K562 (cell line): Measurements from ENCODE around the gene ASPHD1. TPM values are rescaled to one million over a fixed set of nuclear protein-coding genes. Genes with fewer than 3 reads are reported as not detected.
A peak's percentile ranks its signal among the peaks of the same experiment; 100 is the strongest.

Experiments
- ARID2 ChIP-seq: fragments of 450-650 bp; IDR thresholded peaks from 2 replicates; pipeline ENCODE4 v1.6.1; 2017; ENCODE audit warnings: antibody characterized with exemption, mild to moderate bottlenecking
- ASH1L ChIP-seq: fragments of 450-650 bp; IDR thresholded peaks from 2 replicates; pipeline ENCODE4 v1.6.1; 2018; ENCODE audit warnings: borderline replicate concordance, mild to moderate bottlenecking, low read depth; ENCODE audit not compliant: partially characterized antibody
- DPF2 ChIP-seq: fragments of 450-650 bp; IDR thresholded peaks from 2 replicates; pipeline ENCODE4 v1.6.1; 2016
- ELF4 ChIP-seq: fragments of 450-650 bp; formaldehyde crosslinking; IDR thresholded peaks from 2 replicates; pipeline ENCODE4 v1.4.0; 2022; ENCODE audit warnings: missing genetic modification characterization
- FOXJ2 ChIP-seq: fragments of 200-800 bp; sonication (Bioruptor generic); IDR thresholded peaks from 2 replicates; pipeline ENCODE4 v1.6.1; 2016; ENCODE audit warnings: missing genetic modification characterization, missing compliant biosample characterization
- GABPB1 ChIP-seq: sonication (generic); formaldehyde crosslinking; IDR thresholded peaks from 2 replicates; pipeline ENCODE4 v1.8.0; 2022; ENCODE audit warnings: mild to moderate bottlenecking, missing genetic modification reagents
- GTF2F1 ChIP-seq: IDR thresholded peaks from 2 replicates; pipeline ENCODE4 v1.6.1; 2011; ENCODE audit warnings: low read depth, low read length, improper control_type of control experiment
- KHSRP ChIP-seq: fragments of 450-650 bp; IDR thresholded peaks from 2 replicates; pipeline ENCODE4 v1.6.1; 2017
- MLLT1 ChIP-seq, 2 experiments: fragments of 450-650 bp; IDR thresholded peaks; 2 replicates each; pipeline ENCODE4 v1.6.1; 2016
- NFE2 ChIP-seq: IDR thresholded peaks from 2 replicates; pipeline ENCODE4 v1.6.1; 2014; ENCODE audit warnings: antibody characterized with exemption, low read depth
- NFIX ChIP-seq: fragments of 250-450 bp; sonication (Bioruptor Pico); IDR thresholded peaks from 2 replicates; pipeline ENCODE4 v1.4.0; 2020; ENCODE audit warnings: low read depth, mild to moderate bottlenecking, moderate library complexity
- NR2C2 ChIP-seq, 2 experiments: fragments of 200-800 bp in 1 of 2; sonication (Bioruptor generic) in 1 of 2; sonication (generic) in 1 of 2; formaldehyde crosslinking in 1 of 2; IDR thresholded peaks; 2 replicates each; pipeline versions ENCODE4 v1.6.1 to v1.8.0; 2016 to 2022; ENCODE audit warnings: mild to moderate bottlenecking in 1 of 2, missing compliant biosample characterization in 1 of 2, missing genetic modification characterization in 1 of 2, missing genetic modification reagents in 1 of 2
- OTX1 ChIP-seq: fragments of 450-650 bp; formaldehyde crosslinking; IDR thresholded peaks from 2 replicates; pipeline ENCODE4 v1.4.0; 2022; ENCODE audit warnings: mild to moderate bottlenecking
- PRMT5 ChIP-seq: sonication (generic); formaldehyde crosslinking; IDR thresholded peaks from 2 replicates; pipeline ENCODE4 v1.5.0; 2020; ENCODE audit warnings: missing genetic modification reagents
- SP1 ChIP-seq: sonication (generic); formaldehyde crosslinking; IDR thresholded peaks from 2 replicates; pipeline ENCODE4 v1.8.1; 2022; ENCODE audit warnings: mild to moderate bottlenecking, missing genetic modification reagents
- TAF7 ChIP-seq: fragments of 450-650 bp; IDR thresholded peaks from 2 replicates; pipeline ENCODE4 v1.6.1; 2016; ENCODE audit warnings: missing genetic modification characterization, missing compliant biosample characterization
- TFAM ChIP-seq: fragments of 250-450 bp; sonication (Bioruptor Pico); conservative IDR thresholded peaks from 2 replicates; pipeline ENCODE4 v1.5.0; 2021; ENCODE audit warnings: mild to moderate bottlenecking, moderate library complexity
- THRB ChIP-seq: fragments of 450-650 bp; formaldehyde crosslinking; conservative IDR thresholded peaks from 2 replicates; pipeline ENCODE4 v1.4.0; 2022; ENCODE audit warnings: mild to moderate bottlenecking, missing genetic modification characterization
- ZNF263 ChIP-seq: sonication (generic); formaldehyde crosslinking; IDR thresholded peaks from 2 replicates; pipeline ENCODE4 v1.8.0; 2022; ENCODE audit warnings: mild to moderate bottlenecking, missing genetic modification reagents, borderline replicate concordance
- ZNF282 ChIP-seq: sonication (generic); formaldehyde crosslinking; IDR thresholded peaks from 2 replicates; pipeline ENCODE4 v1.8.1; 2023; ENCODE audit warnings: missing genetic modification reagents
- ZNF764 ChIP-seq: fragments of 250-450 bp; sonication (Bioruptor Pico); IDR thresholded peaks from 2 replicates; pipeline ENCODE4 v1.4.0; 2020; ENCODE audit warnings: low read depth, mild to moderate bottlenecking, moderate library complexity
- polyA plus RNA-seq, 8 experiments: library from polyadenylated mRNA; depleted of rRNA in 4 of 8; stranded (reverse) in 5 of 8; unstranded in 3 of 8; fragments of >200 nt; fragmentation: Nextera tagmentation in 2 of 8; fragmentation: Illumina TruSeq in 1 of 8; extraction: Ambion mirVana in 2 of 8; extraction: Trizol in 1 of 8; gene quantifications; 2 replicates each; pipeline versions ENCODE4 v1.2.1 to v1.2.3, GENCODE V29; 2011 to 2014; ENCODE audit warnings: inconsistent platforms in 1 of 8, missing spikeins in 1 of 8
- total RNA-seq, 7 experiments: library from RNA; depleted of rRNA in 6 of 7; stranded (reverse); fragments of >200 nt in 6 of 7; fragmentation: Illumina TruSeq in 2 of 7; extraction: Trizol in 2 of 7; gene quantifications; 2 replicates each; pipeline versions ENCODE4 v1.2.1 to v1.2.3, GENCODE V29; 2011 to 2021; ENCODE audit warnings: low replicate concordance in 1 of 7
- TF ChIP-seq, protein P1 (sequence below): fragments of 450-650 bp; IDR thresholded peaks from 2 replicates; pipeline ENCODE4 v1.6.1; 2018; ENCODE audit not compliant: partially characterized antibody

The ASPHD1 gene
- total and polyA plus RNA-seq, 9 of the 15 experiments (the other 6 are each of a cell fraction or from before 2014, with no cell fraction given), result 0.03 to 0.70 (median 0.24) TPM; not detected in 5

DNA sequence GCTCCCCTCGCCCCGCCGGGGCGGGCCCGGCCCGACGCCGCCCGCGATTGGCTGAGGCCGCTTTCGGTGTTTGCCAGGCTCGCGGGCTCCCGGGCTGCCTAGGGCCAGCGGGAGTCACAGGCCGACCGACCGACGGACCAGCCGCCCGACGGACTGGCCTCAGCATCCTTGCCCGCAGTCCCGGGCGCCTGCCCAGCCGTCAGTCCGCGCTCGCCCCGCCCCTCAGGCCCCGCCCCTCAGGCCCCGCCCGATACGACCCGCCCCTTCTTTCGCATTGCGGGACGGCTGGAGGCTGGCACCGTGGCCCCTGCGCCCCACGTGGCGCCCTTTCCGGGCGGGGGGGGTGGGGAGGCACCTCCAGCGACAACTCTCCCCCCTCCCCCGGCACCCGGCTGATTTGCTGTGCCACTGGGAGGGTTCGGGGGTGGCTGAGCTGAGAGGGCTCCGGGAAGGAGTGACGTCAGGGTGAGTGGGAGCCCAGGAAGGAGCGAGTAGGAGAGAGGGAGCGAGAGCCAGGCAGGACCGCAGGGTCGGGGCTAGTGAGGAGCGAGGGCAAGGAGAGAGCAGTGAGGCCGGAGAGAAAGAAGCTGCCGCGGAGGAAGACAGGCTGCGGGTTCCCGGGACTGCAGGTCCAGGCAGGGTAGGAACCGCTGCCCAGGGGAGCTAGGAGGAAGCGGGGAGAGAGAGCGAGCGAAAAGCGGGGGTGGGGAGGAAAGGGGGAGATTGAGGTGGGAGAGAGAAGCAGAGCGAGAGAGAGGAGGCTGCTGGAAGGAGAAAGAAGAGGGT is at the start of gene ASPHD1 (continued):
- peak in 1 of 2 experiments; percentile 35; a peak in 1 of 4 replicates for TF ChIP-seq MLLT1 (IDR thresholded peaks at IDR 0.05)
- no peak; the same call in 1 of the 2 replicates for TF ChIP-seq PRMT5 (CRISPR knock-in tag)
- TF ChIP-seq DPF2, result 0 out of 2 replicates have a peak, but pooled peaks have one; percentile 16
- no peak for TF ChIP-seq FOXJ2 (tag)
- TF ChIP-seq NFE2, result no peak
- TF ChIP-seq ZNF263 (CRISPR knock-in tag), result no peak
- peak; percentile 58; the same call in 1 of the 2 replicates for TF ChIP-seq ELF4
- TF ChIP-seq ZNF764, result no peak
- TF ChIP-seq, protein P1, sequence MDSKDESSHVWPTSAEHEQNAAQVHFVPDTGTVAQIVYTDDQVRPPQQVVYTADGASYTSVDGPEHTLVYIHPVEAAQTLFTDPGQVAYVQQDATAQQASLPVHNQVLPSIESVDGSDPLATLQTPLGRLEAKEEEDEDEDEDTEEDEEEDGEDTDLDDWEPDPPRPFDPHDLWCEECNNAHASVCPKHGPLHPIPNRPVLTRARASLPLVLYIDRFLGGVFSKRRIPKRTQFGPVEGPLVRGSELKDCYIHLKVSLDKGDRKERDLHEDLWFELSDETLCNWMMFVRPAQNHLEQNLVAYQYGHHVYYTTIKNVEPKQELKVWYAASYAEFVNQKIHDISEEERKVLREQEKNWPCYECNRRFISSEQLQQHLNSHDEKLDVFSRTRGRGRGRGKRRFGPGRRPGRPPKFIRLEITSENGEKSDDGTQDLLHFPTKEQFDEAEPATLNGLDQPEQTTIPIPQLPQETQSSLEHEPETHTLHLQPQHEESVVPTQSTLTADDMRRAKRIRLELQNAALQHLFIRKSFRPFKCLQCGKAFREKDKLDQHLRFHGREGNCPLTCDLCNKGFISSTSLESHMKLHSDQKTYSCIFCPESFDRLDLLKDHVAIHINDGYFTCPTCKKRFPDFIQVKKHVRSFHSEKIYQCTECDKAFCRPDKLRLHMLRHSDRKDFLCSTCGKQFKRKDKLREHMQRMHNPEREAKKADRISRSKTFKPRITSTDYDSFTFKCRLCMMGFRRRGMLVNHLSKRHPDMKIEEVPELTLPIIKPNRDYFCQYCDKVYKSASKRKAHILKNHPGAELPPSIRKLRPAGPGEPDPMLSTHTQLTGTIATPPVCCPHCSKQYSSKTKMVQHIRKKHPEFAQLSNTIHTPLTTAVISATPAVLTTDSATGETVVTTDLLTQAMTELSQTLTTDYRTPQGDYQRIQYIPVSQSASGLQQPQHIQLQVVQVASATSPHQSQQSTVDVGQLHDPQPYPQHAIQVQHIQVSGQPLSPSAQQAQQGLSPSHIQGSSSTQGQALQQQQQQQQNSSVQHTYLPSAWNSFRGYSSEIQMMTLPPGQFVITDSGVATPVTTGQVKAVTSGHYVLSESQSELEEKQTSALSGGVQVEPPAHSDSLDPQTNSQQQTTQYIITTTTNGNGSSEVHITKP, result no peak
- no peak for TF ChIP-seq ASH1L
- TF ChIP-seq SP1, result peak; percentile 74
- TF ChIP-seq TFAM (CRISPR knock-in tag), result no peak
- 0 out of 2 replicates have a peak, but pooled peaks have one; percentile 37 for TF ChIP-seq GABPB1 (CRISPR knock-in tag)
- 0 out of 2 replicates have a peak, but pooled peaks have one; percentile 14 for TF ChIP-seq THRB
- TF ChIP-seq ZNF282, result no peak
- TF ChIP-seq NR2C2 (CRISPR knock-in tag; IDR thresholded peaks at IDR 0.05), result 0 out of 2 replicates have a peak, but pooled peaks have one; percentile 66
- TF ChIP-seq NR2C2 (tag; IDR thresholded peaks at IDR 0.05), result no peak
- TF ChIP-seq KHSRP, result no peak
- peak; percentile 64; the same call in 1 of the 2 replicates for TF ChIP-seq OTX1 (CRISPR knock-in tag)
- TF ChIP-seq NFIX, result no peak
- TF ChIP-seq ARID2, result 0 out of 2 replicates have a peak, but pooled peaks have one; percentile 25
- TF ChIP-seq TAF7 (tag), result no peak
- TF ChIP-seq GTF2F1, result no peak
